ENCODE measurements around the gene TP63. TPM values are rescaled to one million over a fixed set of nuclear protein-coding genes. Genes with fewer than 3 reads are reported as not detected.

TP63 gene
- total RNA-seq, 2 donors from 2014 or later = not detected

GRCh38 chr3:189737071-189737470, 105.9 kb downstream of the TP63 start:
- Histone ChIP-seq H3K4me1 (no peaks in the 10 kb centered on the region), H3K9me3 (no peaks in the 10 kb centered on the region), H3K27me3 (no peaks in the 10 kb centered on the region), H3K9ac (ENCODE audit: low read depth in 2 of 2, low read length in 2 of 2) (no peak overlapping the region), H3K36me3 (no peaks in the 10 kb centered on the region), H3K27ac (no peak overlapping the region), H3K4me3 (no peak overlapping the region)
- no peak for DNase-seq
- intact Hi-C loops (cut with DNase I) = no loop called here
- TF ChIP-seq CTCF (IDR thresholded peaks at IDR 0.05) = no peak

GRCh38 chr3:189737619-189738018, 106.4 kb downstream of the TP63 start:
- Histone ChIP-seq H3K27ac (no peak overlapping the region), H3K36me3 (no peaks in the 10 kb centered on the region), H3K9ac (ENCODE audit: low read depth in 2 of 2, low read length in 2 of 2) (no peak overlapping the region), H3K4me3 (no peak overlapping the region), H3K27me3 (no peaks in the 10 kb centered on the region), H3K9me3 (no peaks in the 10 kb centered on the region), H3K4me1 (no peaks in the 10 kb centered on the region)
- intact Hi-C loops (cut with DNase I) = no loop called here
- no peak for DNase-seq
- TF ChIP-seq CTCF (IDR thresholded peaks at IDR 0.05) = no peak

GRCh38 chr3:189739378-189739777, 108.2 kb downstream of the TP63 start:
- TF ChIP-seq CTCF (IDR thresholded peaks at IDR 0.05) = no peak
- Histone ChIP-seq H3K27me3 (no peaks in the 10 kb centered on the region), H3K27ac (no peak overlapping the region), H3K36me3 (no peaks in the 10 kb centered on the region), H3K9me3 (no peaks in the 10 kb centered on the region), H3K4me1 (no peaks in the 10 kb centered on the region), H3K9ac (ENCODE audit: low read depth in 2 of 2, low read length in 2 of 2) (no peak overlapping the region), H3K4me3 (no peak overlapping the region)
- DNase-seq = no peak
- intact Hi-C loops (cut with DNase I) = no loop called here

GRCh38 chr3:189740156-189740555, 109.0 kb downstream of the TP63 start:
- no peak for DNase-seq
- H3K9ac ChIP-seq (ENCODE audit: low read depth in 2 of 2, low read length in 2 of 2) = no peak overlapping the region
- no peaks in the 10 kb centered on the region for H3K36me3 ChIP-seq
- no peak for TF ChIP-seq CTCF (IDR thresholded peaks at IDR 0.05)
- H3K9me3 ChIP-seq = no peaks in the 10 kb centered on the region
- H3K4me3 ChIP-seq = no peak overlapping the region
- intact Hi-C loops (cut with DNase I) = no loop called here
- H3K27ac ChIP-seq = no peak overlapping the region
- H3K4me1 ChIP-seq = no peaks in the 10 kb centered on the region
- no peaks in the 10 kb centered on the region for H3K27me3 ChIP-seq

GRCh38 chr3:189744235-189744634, 113.0 kb downstream of the TP63 start:
- Histone ChIP-seq H3K27me3 (no peaks in the 10 kb centered on the region), H3K9me3 (no peaks in the 10 kb centered on the region), H3K27ac (no peak overlapping the region), H3K4me3 (no peak overlapping the region), H3K36me3 (no peaks in the 10 kb centered on the region), H3K9ac (ENCODE audit: low read depth in 2 of 2, low read length in 2 of 2) (no peak overlapping the region), H3K4me1 (no peaks in the 10 kb centered on the region)
- no peak for TF ChIP-seq CTCF (IDR thresholded peaks at IDR 0.05)
- DNase-seq = no peak
- intact Hi-C loops (cut with DNase I) = no loop called here

- Histone ChIP-seq H3K27ac (no peak overlapping the region), H3K4me3 (no peak overlapping the region), H3K9ac (ENCODE audit: low read depth in 2 of 2, low read length in 2 of 2) (no peak overlapping the region), H3K36me3 (no peaks in the 10 kb centered on the region), H3K27me3 (no peaks in the 10 kb centered on the region), H3K4me1 (no peaks in the 10 kb centered on the region), H3K9me3 (no peaks in the 10 kb centered on the region)
- TF ChIP-seq CTCF (IDR thresholded peaks at IDR 0.05) = no peak
- intact Hi-C loops (cut with DNase I) = no loop called here
- no peak for DNase-seq
These were observed 114.4 kb downstream of the TP63 start for GRCh38 chr3:189745622-189746021.

Data from colonic mucosa (tissue), 4 donors.